Ishikawa (cell line): Measurements from ENCODE around the gene PRKAR1A.

ENCODE experiments used
- CEBPB ChIP-seq: IDR thresholded peaks from 2 replicates; pipeline ENCODE4 v1.6.1; 2012
- CREB1 ChIP-seq: IDR thresholded peaks from 2 replicates; pipeline ENCODE4 v1.6.1; 2012; ENCODE audit warnings: low read depth
- EP300 ChIP-seq: IDR thresholded peaks from 2 replicates; pipeline ENCODE4 v1.6.1; 2012; ENCODE audit warnings: borderline replicate concordance
- FOXM1 ChIP-seq: IDR thresholded peaks from 2 replicates; pipeline ENCODE4 v1.6.1; 2012; ENCODE audit warnings: low read depth, borderline replicate concordance
- MAX ChIP-seq: IDR thresholded peaks from 2 replicates; pipeline ENCODE4 v1.6.1; 2012
- NFIC ChIP-seq: IDR thresholded peaks from 2 replicates; pipeline ENCODE4 v1.6.1; 2012
- RAD21 ChIP-seq: IDR thresholded peaks from 2 replicates; pipeline ENCODE4 v1.6.1; 2012; ENCODE audit warnings: low read depth
- REST ChIP-seq: IDR thresholded peaks from 2 replicates; pipeline ENCODE4 v1.6.1; 2012; ENCODE audit warnings: low read depth, mild to moderate bottlenecking
- TAF1 ChIP-seq: IDR thresholded peaks from 2 replicates; pipeline ENCODE4 v1.6.1; 2012; ENCODE audit warnings: low read depth, mild to moderate bottlenecking
- USF1 ChIP-seq: IDR thresholded peaks from 2 replicates; pipeline ENCODE4 v1.6.1; 2012
- YY1 ChIP-seq: IDR thresholded peaks from 2 replicates; pipeline ENCODE4 v1.6.1; 2012; ENCODE audit warnings: low read depth

- TF ChIP-seq CREB1 (no peak), EP300 (no peak), YY1 (no peak), MAX (no peak), CEBPB (no peak), FOXM1 (no peak), TAF1 (no peak), NFIC (no peak), RAD21 (no peak), REST (no peak), USF1 (no peak)
Measured at GRCh38 chr17:68482576-68483041, 29.6 kb upstream of the PRKAR1A start.
